ENCODE results near the gene RAB11FIP3. TPM values are rescaled to one million over a fixed set of nuclear protein-coding genes. Genes with fewer than 3 reads are reported as not detected.

RAB11FIP3 gene
- total and polyA plus RNA-seq, 2 experiments from 2014 or later: 1.2 to 27.8 TPM

- Histone ChIP-seq H3F3A (ENCODE audit: insufficient read depth) (no peaks in the 10 kb centered on the region), H3K27me3 (replicated peaks; ENCODE audit: insufficient read depth) (no peaks in the 10 kb centered on the region), H2AFZ (no peak overlapping the region), H3K36me3 (ENCODE audit: low read depth) (no peaks in the 10 kb centered on the region), H3K4me1 (ENCODE audit: insufficient read depth) (no peaks in the 10 kb centered on the region), H3K27ac (no peak overlapping the region), H3K9ac (no peak overlapping the region), H3K9me2 (ENCODE audit: insufficient read depth) (no peaks in the 10 kb centered on the region), H3K4me2 (ENCODE audit: unreplicated experiment) (no peak overlapping the region), H3K9me3 (ENCODE audit: low read depth) (no peaks in the 10 kb centered on the region), H3K79me2 (ENCODE audit: insufficient read depth) (no peaks in the 10 kb centered on the region), H3K4me3 (no peak overlapping the region), H4K20me1 (ENCODE audit: insufficient read depth) (no peaks in the 10 kb centered on the region)
- TF ChIP-seq EZH2 (IDR thresholded peaks at IDR 0.05; ENCODE audit: insufficient read depth, poor library complexity, severe bottlenecking) (no peak), EZH2phosphoT487 (IDR thresholded peaks at IDR 0.05; ENCODE audit: insufficient read depth, low read depth) (no peak)
- no peak for DNase-seq
- 94 to 95% methylated on average over 30 to 31 of the region's 31 CpGs for WGBS, 2 experiments (ENCODE audit: low coverage in 1 of 2, low lambda C conversion rate in 2 of 2, missing lambda C conversion rate in 2 of 2)
- in situ Hi-C loops (cut with MboI): no loop called here
Observed at GRCh38 chr16:482468-483185, 57.2 kb downstream of the RAB11FIP3 start.

GRCh38 chr16:483341-484075 lies 58.1 kb downstream of the RAB11FIP3 start:
- Histone ChIP-seq H2AFZ (no peak overlapping the region), H3K9me3 (ENCODE audit: low read depth) (no peaks in the 10 kb centered on the region), H4K20me1 (ENCODE audit: insufficient read depth) (no peaks in the 10 kb centered on the region), H3F3A (ENCODE audit: insufficient read depth) (no peaks in the 10 kb centered on the region), H3K9ac (no peak overlapping the region), H3K79me2 (ENCODE audit: insufficient read depth) (no peaks in the 10 kb centered on the region), H3K4me1 (ENCODE audit: insufficient read depth) (no peaks in the 10 kb centered on the region), H3K9me2 (ENCODE audit: insufficient read depth) (no peaks in the 10 kb centered on the region), H3K36me3 (ENCODE audit: low read depth) (no peaks in the 10 kb centered on the region), H3K27me3 (replicated peaks; ENCODE audit: insufficient read depth) (no peaks in the 10 kb centered on the region), H3K4me3 (no peak overlapping the region), H3K4me2 (ENCODE audit: unreplicated experiment) (no peak overlapping the region), H3K27ac (no peak overlapping the region)
- in situ Hi-C loops (cut with MboI): no loop called here
- no peak for TF ChIP-seq EZH2phosphoT487 (IDR thresholded peaks at IDR 0.05; ENCODE audit: insufficient read depth, low read depth)
- no peak for TF ChIP-seq EZH2 (IDR thresholded peaks at IDR 0.05; ENCODE audit: insufficient read depth, poor library complexity, severe bottlenecking)
- 84 to 86% methylated on average over 14 of the region's 14 CpGs for WGBS, 2 experiments (ENCODE audit: low coverage in 1 of 2, low lambda C conversion rate in 2 of 2, missing lambda C conversion rate in 2 of 2)
- no peak for DNase-seq

- Histone ChIP-seq H3K27me3 (replicated peaks; ENCODE audit: insufficient read depth) (no peaks in the 10 kb centered on the region), H3K27ac (no peak overlapping the region), H3K4me3 (no peak overlapping the region), H3K9ac (no peak overlapping the region), H2AFZ (no peak overlapping the region), H3K4me1 (ENCODE audit: insufficient read depth) (no peaks in the 10 kb centered on the region), H3K9me2 (ENCODE audit: insufficient read depth) (no peaks in the 10 kb centered on the region), H3K9me3 (ENCODE audit: low read depth) (no peaks in the 10 kb centered on the region), H3K36me3 (ENCODE audit: low read depth) (no peaks in the 10 kb centered on the region), H4K20me1 (ENCODE audit: insufficient read depth) (no peaks in the 10 kb centered on the region), H3K79me2 (ENCODE audit: insufficient read depth) (no peaks in the 10 kb centered on the region), H3F3A (ENCODE audit: insufficient read depth) (no peaks in the 10 kb centered on the region), H3K4me2 (ENCODE audit: unreplicated experiment) (no peak overlapping the region)
- no peak for DNase-seq
- TF ChIP-seq EZH2 (IDR thresholded peaks at IDR 0.05; ENCODE audit: insufficient read depth, poor library complexity, severe bottlenecking): no peak
- TF ChIP-seq EZH2phosphoT487 (IDR thresholded peaks at IDR 0.05; ENCODE audit: insufficient read depth, low read depth): no peak
- in situ Hi-C loops (cut with MboI): no loop called here
- 88 to 90% methylated on average over 14 to 16 of the region's 16 CpGs for WGBS, 2 experiments (ENCODE audit: low coverage in 1 of 2, low lambda C conversion rate in 2 of 2, missing lambda C conversion rate in 2 of 2)
Observed at GRCh38 chr16:489606-490005, 64.2 kb downstream of the RAB11FIP3 start.

GRCh38 chr16:490768-491167 lies 65.3 kb downstream of the RAB11FIP3 start:
- in situ Hi-C loops (cut with MboI): no loop called here
- Histone ChIP-seq H4K20me1 (ENCODE audit: insufficient read depth) (no peaks in the 10 kb centered on the region), H3K9ac (no peak overlapping the region), H3K4me2 (ENCODE audit: unreplicated experiment) (no peak overlapping the region), H3K79me2 (ENCODE audit: insufficient read depth) (no peaks in the 10 kb centered on the region), H3K9me3 (ENCODE audit: low read depth) (no peaks in the 10 kb centered on the region), H3K9me2 (ENCODE audit: insufficient read depth) (no peaks in the 10 kb centered on the region), H3K4me3 (no peak overlapping the region), H3K27ac (no peak overlapping the region), H3K36me3 (ENCODE audit: low read depth) (no peaks in the 10 kb centered on the region), H3K27me3 (replicated peaks; ENCODE audit: insufficient read depth) (no peaks in the 10 kb centered on the region), H3K4me1 (ENCODE audit: insufficient read depth) (no peaks in the 10 kb centered on the region), H2AFZ (no peak overlapping the region), H3F3A (ENCODE audit: insufficient read depth) (no peaks in the 10 kb centered on the region)
- no peak for TF ChIP-seq EZH2phosphoT487 (IDR thresholded peaks at IDR 0.05; ENCODE audit: insufficient read depth, low read depth)
- no peak for TF ChIP-seq EZH2 (IDR thresholded peaks at IDR 0.05; ENCODE audit: insufficient read depth, poor library complexity, severe bottlenecking)
- no peak for DNase-seq
- 90 to 91% methylated on average over 10 of the region's 10 CpGs for WGBS, 2 experiments (ENCODE audit: low coverage in 1 of 2, low lambda C conversion rate in 2 of 2, missing lambda C conversion rate in 2 of 2)

Measured in GM23248 (cell line).